ENCODE data around the gene IDH2.

Gene IDH2

DNA sequence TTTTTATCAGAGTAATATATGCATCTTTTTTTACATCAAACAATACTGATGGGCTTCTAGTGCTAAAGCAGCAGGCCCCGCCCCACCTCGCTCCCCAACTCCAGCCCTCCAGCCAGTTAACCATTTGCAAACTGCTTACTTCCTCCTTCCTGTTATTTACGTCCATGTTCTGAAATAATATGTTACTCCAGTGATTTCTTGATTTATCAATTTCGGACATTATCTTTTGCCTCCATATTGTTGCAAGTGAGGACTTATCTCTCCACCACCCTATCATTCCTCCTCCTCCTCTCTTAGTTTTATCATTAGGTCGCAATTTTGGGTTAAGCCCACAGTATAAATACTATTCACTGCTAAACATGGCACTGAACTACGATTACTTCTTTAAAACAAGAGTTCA is 61.6 kb downstream of the IDH2 start:
- DNase-seq (ENCODE audit: low read depth), result no peak
- H3K4me3 ChIP-seq (ENCODE audit: low read depth, low read length), result no peak overlapping the region
- no peak for TF ChIP-seq MAX (IDR thresholded peaks at IDR 0.05; ENCODE audit: low read depth, low read length)

DNA sequence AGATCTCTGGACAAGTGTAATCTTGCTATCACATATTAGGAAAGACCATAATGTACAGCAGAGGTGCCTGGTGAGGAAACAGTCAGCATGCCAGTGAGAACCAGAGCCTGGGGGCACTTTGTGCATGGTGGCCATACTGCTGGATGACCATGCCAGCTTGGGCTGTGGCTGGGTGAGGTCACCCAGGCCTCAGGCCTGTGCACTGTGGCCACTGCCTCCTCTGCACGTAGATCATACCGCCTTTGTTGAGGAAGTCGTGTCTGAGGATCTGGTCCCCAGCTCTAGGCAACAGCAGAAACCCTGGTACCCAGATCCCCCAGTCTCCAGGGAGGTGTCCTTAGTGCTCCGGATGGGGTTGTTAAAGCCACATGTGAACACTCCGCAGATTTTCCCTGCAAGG is 62.3 kb downstream of the IDH2 start:
- TF ChIP-seq POLR2A (IDR thresholded peaks at IDR 0.05; ENCODE audit: extremely low read depth, insufficient read length) (no peak), MYC (IDR thresholded peaks at IDR 0.05; ENCODE audit: low read depth, low read length) (no peak), CTCF (IDR thresholded peaks at IDR 0.05; ENCODE audit: low read depth, low read length) (no peak), MAX (IDR thresholded peaks at IDR 0.05; ENCODE audit: low read depth, low read length) (no peak)
- DNase-seq (ENCODE audit: low read depth), result no peak
- no peak overlapping the region for H3K4me3 ChIP-seq (ENCODE audit: low read depth, low read length)

GRCh38 chr15:90038632-90039095 is 63.6 kb downstream of the IDH2 start:
- no peak overlapping the region for H3K4me3 ChIP-seq (ENCODE audit: low read depth, low read length)
- TF ChIP-seq MYC (IDR thresholded peaks at IDR 0.05; ENCODE audit: low read depth, low read length), result no peak
- no peak for TF ChIP-seq CTCF (IDR thresholded peaks at IDR 0.05; ENCODE audit: low read depth, low read length)
- no peak for TF ChIP-seq POLR2A (IDR thresholded peaks at IDR 0.05; ENCODE audit: extremely low read depth, insufficient read length)
- TF ChIP-seq MAX (IDR thresholded peaks at IDR 0.05; ENCODE audit: low read depth, low read length), result no peak
- no peak for DNase-seq (ENCODE audit: low read depth)

GRCh38 chr15:90037961-90038631 is 64.2 kb downstream of the IDH2 start:
- no peak overlapping the region for H3K4me3 ChIP-seq (ENCODE audit: low read depth, low read length)
- TF ChIP-seq MAX (IDR thresholded peaks at IDR 0.05; ENCODE audit: low read depth, low read length), result no peak
- TF ChIP-seq CTCF (IDR thresholded peaks at IDR 0.05; ENCODE audit: low read depth, low read length), result no peak
- no peak for TF ChIP-seq MYC (IDR thresholded peaks at IDR 0.05; ENCODE audit: low read depth, low read length)
- TF ChIP-seq POLR2A (IDR thresholded peaks at IDR 0.05; ENCODE audit: extremely low read depth, insufficient read length), result no peak
- DNase-seq (ENCODE audit: low read depth), result peak; percentile 57

GRCh38 chr15:90037511-90037860 is 64.8 kb downstream of the IDH2 start:
- no peak overlapping the region for H3K4me3 ChIP-seq (ENCODE audit: low read depth, low read length)
- no peak for DNase-seq (ENCODE audit: low read depth)
- no peak for TF ChIP-seq POLR2A (IDR thresholded peaks at IDR 0.05; ENCODE audit: extremely low read depth, insufficient read length)
- no peak for TF ChIP-seq MYC (IDR thresholded peaks at IDR 0.05; ENCODE audit: low read depth, low read length)
- TF ChIP-seq CTCF (IDR thresholded peaks at IDR 0.05; ENCODE audit: low read depth, low read length), result no peak
- no peak for TF ChIP-seq MAX (IDR thresholded peaks at IDR 0.05; ENCODE audit: low read depth, low read length)

DNA sequence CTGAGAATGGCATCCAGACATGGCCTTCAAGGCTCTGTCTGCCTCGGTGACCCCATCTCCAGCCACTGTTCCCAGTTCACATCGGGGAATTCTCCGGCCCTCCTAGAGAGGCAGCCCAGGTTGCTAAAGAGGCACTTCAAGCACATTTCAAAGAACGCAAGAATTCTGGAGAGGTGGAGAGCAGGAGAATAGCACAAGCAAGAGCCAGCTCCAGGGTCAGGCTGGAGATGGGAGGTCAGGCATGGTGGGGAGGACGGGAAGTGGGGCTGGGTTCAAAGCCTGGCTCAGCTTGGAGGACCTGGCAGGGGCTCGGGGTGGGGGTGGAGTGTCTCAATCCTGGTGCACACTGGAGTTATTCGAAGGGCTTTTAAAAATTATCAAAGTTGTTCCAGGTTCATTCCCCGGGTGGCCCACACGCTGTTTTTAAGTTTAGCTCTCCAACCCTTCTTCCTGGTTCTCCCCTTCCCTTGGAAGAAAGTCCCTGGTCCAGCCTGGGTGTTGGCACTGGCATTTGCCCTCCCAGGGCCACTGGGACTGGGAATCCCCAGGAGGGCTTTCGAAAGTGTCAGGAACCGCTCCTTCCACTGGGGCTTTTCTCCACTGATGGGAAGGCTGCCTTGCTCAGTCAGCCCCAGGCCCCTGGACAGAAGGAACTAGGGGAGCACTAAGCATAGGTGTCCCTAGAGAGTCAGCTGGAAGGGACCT is 65.3 kb downstream of the IDH2 start:
- no peak for TF ChIP-seq POLR2A (IDR thresholded peaks at IDR 0.05; ENCODE audit: extremely low read depth, insufficient read length)
- no peak for TF ChIP-seq MYC (IDR thresholded peaks at IDR 0.05; ENCODE audit: low read depth, low read length)
- no peak for TF ChIP-seq CTCF (IDR thresholded peaks at IDR 0.05; ENCODE audit: low read depth, low read length)
- no peak for TF ChIP-seq MAX (IDR thresholded peaks at IDR 0.05; ENCODE audit: low read depth, low read length)
- DNase-seq (ENCODE audit: low read depth), result no peak
- no peak overlapping the region for H3K4me3 ChIP-seq (ENCODE audit: low read depth, low read length)

All from NB4 (cell line).